Measurements from ENCODE around the gene ARID1B. TPM values are rescaled to one million over a fixed set of nuclear protein-coding genes. Genes with fewer than 3 reads are reported as not detected.

Gene ARID1B
- total and polyA plus RNA-seq, 2 of the 13 experiments (the other 11 are each of a cell fraction or from before 2014, with no cell fraction given): 20.1 to 32.6 TPM

GRCh38 chr6:156992020-156992804, 215.0 kb downstream of the ARID1B start (continued):
- TF ChIP-seq AHR (CRISPR knock-in tag; IDR thresholded peaks at IDR 0.05): no peak; the same call in 1 of the 2 replicates
- no peak for TF ChIP-seq PHB2 (IDR thresholded peaks at IDR 0.05; ENCODE audit: partially characterized antibody)
- TF ChIP-seq, protein P1, sequence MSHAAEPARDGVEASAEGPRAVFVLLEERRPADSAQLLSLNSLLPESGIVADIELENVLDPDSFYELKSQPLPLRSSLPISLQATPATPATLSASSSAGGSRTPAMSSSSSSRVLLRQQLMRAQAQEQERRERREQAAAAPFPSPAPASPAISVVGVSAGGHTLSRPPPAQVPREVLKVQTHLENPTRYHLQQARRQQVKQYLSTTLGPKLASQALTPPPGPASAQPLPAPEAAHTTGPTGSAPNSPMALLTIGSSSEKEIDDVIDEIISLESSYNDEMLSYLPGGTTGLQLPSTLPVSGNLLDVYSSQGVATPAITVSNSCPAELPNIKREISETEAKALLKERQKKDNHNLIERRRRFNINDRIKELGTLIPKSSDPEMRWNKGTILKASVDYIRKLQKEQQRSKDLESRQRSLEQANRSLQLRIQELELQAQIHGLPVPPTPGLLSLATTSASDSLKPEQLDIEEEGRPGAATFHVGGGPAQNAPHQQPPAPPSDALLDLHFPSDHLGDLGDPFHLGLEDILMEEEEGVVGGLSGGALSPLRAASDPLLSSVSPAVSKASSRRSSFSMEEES (CRISPR knock-in tag; IDR thresholded peaks at IDR 0.05): 0 out of 2 replicates have a peak, but pooled peaks have one; percentile 24
- TF ChIP-seq MNT (IDR thresholded peaks at IDR 0.05): no peak
- no peak for TF ChIP-seq ZNF574 (CRISPR knock-in tag; IDR thresholded peaks at IDR 0.05)
- no peak for TF ChIP-seq SP4 (CRISPR knock-in tag; IDR thresholded peaks at IDR 0.05)
- TF ChIP-seq GRHL1 (CRISPR knock-in tag; conservative IDR thresholded peaks at IDR 0.05): no peak
- peak; percentile 29; the same call in 1 of the 2 replicates for TF ChIP-seq PHF21A (CRISPR knock-in tag; IDR thresholded peaks at IDR 0.05)
- peak; percentile 38; the same call in 1 of the 2 replicates for TF ChIP-seq SIX1 (CRISPR knock-in tag; IDR thresholded peaks at IDR 0.05; ENCODE audit: borderline replicate concordance)
- TF ChIP-seq, protein P2, sequence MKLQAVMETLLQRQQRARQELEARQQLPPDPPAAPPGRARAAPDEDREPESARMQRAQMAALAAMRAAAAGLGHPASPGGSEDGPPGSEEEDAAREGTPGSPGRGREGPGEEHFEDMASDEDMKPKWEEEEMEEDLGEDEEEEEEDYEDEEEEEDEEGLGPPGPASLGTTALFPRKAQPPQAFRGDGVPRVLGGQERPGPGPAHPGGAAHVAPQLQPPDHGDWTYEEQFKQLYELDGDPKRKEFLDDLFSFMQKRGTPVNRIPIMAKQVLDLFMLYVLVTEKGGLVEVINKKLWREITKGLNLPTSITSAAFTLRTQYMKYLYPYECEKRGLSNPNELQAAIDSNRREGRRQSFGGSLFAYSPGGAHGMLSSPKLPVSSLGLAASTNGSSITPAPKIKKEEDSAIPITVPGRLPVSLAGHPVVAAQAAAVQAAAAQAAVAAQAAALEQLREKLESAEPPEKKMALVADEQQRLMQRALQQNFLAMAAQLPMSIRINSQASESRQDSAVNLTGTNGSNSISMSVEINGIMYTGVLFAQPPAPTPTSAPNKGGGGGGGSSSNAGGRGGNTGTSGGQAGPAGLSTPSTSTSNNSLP (IDR thresholded peaks at IDR 0.05; ENCODE audit: low read depth, low read length): peak; percentile 63
- no peak for TF ChIP-seq ZNF329 (CRISPR knock-in tag; IDR thresholded peaks at IDR 0.05; ENCODE audit: low read depth)
- no peak for TF ChIP-seq ZNF510 (CRISPR knock-in tag; IDR thresholded peaks at IDR 0.05; ENCODE audit: low read depth)
- peak; percentile 43; the same call in 1 of the 2 replicates for TF ChIP-seq PAXIP1 (CRISPR knock-in tag; conservative IDR thresholded peaks at IDR 0.05)
- peak; percentile 55; the same call in 1 of the 2 replicates for TF ChIP-seq ZNF569 (CRISPR knock-in tag; IDR thresholded peaks at IDR 0.05; ENCODE audit: borderline replicate concordance)
- TF ChIP-seq ATM (IDR thresholded peaks at IDR 0.05; ENCODE audit: borderline replicate concordance): no peak
